ENCODE measurements around the gene FSTL1. TPM values are rescaled to one million over a fixed set of nuclear protein-coding genes. Genes with fewer than 3 reads are reported as not detected.

Gene FSTL1
- total RNA-seq, 5 donors from 2014 or later (not counting 1 experiment from before 2014, with no cell fraction given), result 0.76 to 5.1 (median 1.5) TPM

DNA sequence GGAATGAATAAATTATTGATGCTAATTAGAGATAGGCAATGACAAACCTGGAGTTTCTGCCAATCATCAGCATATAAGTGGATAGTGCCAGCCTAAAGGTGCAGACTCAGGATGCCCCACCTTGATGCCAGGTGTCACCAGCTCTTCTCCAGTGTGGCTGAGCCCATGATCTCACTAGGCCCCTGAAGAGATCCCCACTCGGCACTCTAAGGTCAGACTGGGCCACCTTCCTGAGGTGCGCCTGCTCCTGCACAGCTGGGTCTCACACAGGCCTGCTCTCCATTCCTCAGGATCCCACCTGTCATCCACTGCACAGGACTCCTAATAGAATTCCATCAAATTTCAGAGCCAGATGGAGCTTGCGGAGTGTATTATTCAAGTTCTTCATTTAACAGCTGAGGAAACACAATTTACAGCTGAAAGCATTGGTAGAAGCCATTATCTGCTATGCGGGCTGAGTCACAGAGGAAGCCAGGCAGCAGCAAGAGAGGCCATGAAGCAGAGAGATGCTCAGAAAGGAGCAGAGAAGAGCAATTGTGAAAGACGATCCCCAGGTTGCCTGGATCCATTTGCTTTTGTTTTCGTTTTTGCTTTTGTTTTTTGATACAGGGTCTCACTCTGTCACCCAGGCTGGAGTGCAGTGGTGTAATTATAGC, 25.1 kb upstream of the FSTL1 start:
- H3K4me1 ChIP-seq (ENCODE audit: control insufficient read depth in 1 of 2, extremely low read depth in 1 of 2, insufficient read depth in 2 of 2, low read length in 2 of 2), result no peaks in the 10 kb centered on the region
- H3K27ac ChIP-seq (ENCODE audit: low read length), result no peak overlapping the region
- H3K9me3 ChIP-seq, result no peaks in the 10 kb centered on the region
- no peaks in the 10 kb centered on the region for H3K36me3 ChIP-seq (ENCODE audit: control insufficient read depth in 2 of 2, extremely low read depth in 1 of 2, insufficient read depth in 1 of 2, low read length in 1 of 2)
- ChIA-PET CTCF (no interaction called here), POLR2A (no interaction called here)
- no peaks in the 10 kb centered on the region for H3K9me3 Mint-ChIP-seq
- H3K4me3 Mint-ChIP-seq, result no peak overlapping the region
- H3K27me3 Mint-ChIP-seq, result peaks cover 10% of the 10 kb centered on the region in 2 donors
- WGBS (ENCODE audit: insufficient coverage), result 89% methylated on average over 5 of the region's 6 CpGs
- H3K27me3 ChIP-seq (replicated peaks in 1 of 2; ENCODE audit: control insufficient read depth in 2 of 2, extremely low read depth in 1 of 2, insufficient read depth in 2 of 2, low read length in 1 of 2), result peaks cover 0 to 5% of the 10 kb centered on the region in 2 experiments
- no peaks in the 10 kb centered on the region for H3K4me1 Mint-ChIP-seq
- no peaks in the 10 kb centered on the region for H3K36me3 Mint-ChIP-seq
- no peak overlapping the region for H3K27ac Mint-ChIP-seq
- H3K4me3 ChIP-seq (ENCODE audit: control insufficient read depth in 1 of 2, extremely low read depth in 1 of 2, low read length in 1 of 2), result no peak overlapping the region
- ATAC-seq (replicated peaks in 1 of 4), result no peak
- DNase-seq, result no peak

GRCh38 chr3:120473896-120474675, 23.3 kb upstream of the FSTL1 start:
- Histone ChIP-seq H3K4me3 (ENCODE audit: control insufficient read depth in 1 of 2, extremely low read depth in 1 of 2, low read length in 1 of 2) (no peak overlapping the region), H3K4me1 (ENCODE audit: control insufficient read depth in 1 of 2, extremely low read depth in 1 of 2, insufficient read depth in 2 of 2, low read length in 2 of 2) (no peaks in the 10 kb centered on the region), H3K27ac (ENCODE audit: low read length) (no peak overlapping the region), H3K9me3 (no peaks in the 10 kb centered on the region), H3K27me3 (replicated peaks in 1 of 2; ENCODE audit: control insufficient read depth in 2 of 2, extremely low read depth in 1 of 2, insufficient read depth in 2 of 2, low read length in 1 of 2) (peaks cover 0 to 2% of the 10 kb centered on the region in 2 experiments), H3K36me3 (ENCODE audit: control insufficient read depth in 2 of 2, extremely low read depth in 1 of 2, insufficient read depth in 1 of 2, low read length in 1 of 2) (no peaks in the 10 kb centered on the region)
- Mint-ChIP-seq H3K4me3 (no peak overlapping the region), H3K27ac (no peak overlapping the region), H3K9me3 (no peaks in the 10 kb centered on the region), H3K4me1 (no peaks in the 10 kb centered on the region), H3K36me3 (no peaks in the 10 kb centered on the region), H3K27me3 (peaks cover 14 to 17% of the 10 kb centered on the region in 2 donors)
- ATAC-seq (replicated peaks in 1 of 4) (no peak), DNase-seq (no peak)
- POLR2A ChIA-PET, result no interaction called here
- CTCF ChIA-PET, result no interaction called here
- no CpG with 5 or more reads among the region's 3 CpGs for WGBS (ENCODE audit: insufficient coverage)

DNA sequence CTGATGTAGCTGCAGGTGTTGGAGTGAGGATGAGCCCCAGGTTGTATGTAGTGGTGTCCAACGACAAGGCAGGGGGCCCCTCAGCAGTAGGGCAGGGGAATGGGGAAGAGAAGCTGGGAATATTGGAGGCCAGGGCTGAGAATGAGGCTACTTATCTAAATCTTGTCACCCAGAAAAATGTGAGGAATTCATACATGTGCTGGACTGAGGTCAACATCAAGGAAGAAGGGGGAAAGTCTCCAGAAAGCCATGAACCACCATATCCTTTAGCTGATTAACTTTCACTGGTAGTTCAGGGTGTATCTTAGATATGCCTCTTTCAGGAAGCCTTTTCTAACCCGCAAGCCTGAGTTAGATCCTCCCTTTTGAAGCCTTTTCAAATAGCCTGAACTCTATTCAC, 22.6 kb upstream of the FSTL1 start:
- WGBS (ENCODE audit: insufficient coverage), result 75% methylated on average over 1 of the region's 2 CpGs
- ATAC-seq (replicated peaks in 1 of 4), result no peak
- CTCF ChIA-PET, result no interaction called here
- POLR2A ChIA-PET, result no interaction called here
- H3K4me1 Mint-ChIP-seq, result no peaks in the 10 kb centered on the region
- Histone ChIP-seq H3K9me3 (no peaks in the 10 kb centered on the region), H3K36me3 (ENCODE audit: control insufficient read depth in 2 of 2, extremely low read depth in 1 of 2, insufficient read depth in 1 of 2, low read length in 1 of 2) (no peaks in the 10 kb centered on the region), H3K27me3 (replicated peaks in 1 of 2; ENCODE audit: control insufficient read depth in 2 of 2, extremely low read depth in 1 of 2, insufficient read depth in 2 of 2, low read length in 1 of 2) (peaks cover 0 to 4% of the 10 kb centered on the region in 2 experiments), H3K27ac (ENCODE audit: low read length) (no peak overlapping the region), H3K4me3 (ENCODE audit: control insufficient read depth in 1 of 2, extremely low read depth in 1 of 2, low read length in 1 of 2) (no peak overlapping the region), H3K4me1 (ENCODE audit: control insufficient read depth in 1 of 2, extremely low read depth in 1 of 2, insufficient read depth in 2 of 2, low read length in 2 of 2) (no peaks in the 10 kb centered on the region)
- H3K36me3 Mint-ChIP-seq, result no peaks in the 10 kb centered on the region
- DNase-seq, result no peak
- peaks cover 14 to 17% of the 10 kb centered on the region in 2 donors for H3K27me3 Mint-ChIP-seq
- no peak overlapping the region for H3K4me3 Mint-ChIP-seq
- H3K27ac Mint-ChIP-seq, result no peak overlapping the region
- H3K9me3 Mint-ChIP-seq, result no peaks in the 10 kb centered on the region

DNA sequence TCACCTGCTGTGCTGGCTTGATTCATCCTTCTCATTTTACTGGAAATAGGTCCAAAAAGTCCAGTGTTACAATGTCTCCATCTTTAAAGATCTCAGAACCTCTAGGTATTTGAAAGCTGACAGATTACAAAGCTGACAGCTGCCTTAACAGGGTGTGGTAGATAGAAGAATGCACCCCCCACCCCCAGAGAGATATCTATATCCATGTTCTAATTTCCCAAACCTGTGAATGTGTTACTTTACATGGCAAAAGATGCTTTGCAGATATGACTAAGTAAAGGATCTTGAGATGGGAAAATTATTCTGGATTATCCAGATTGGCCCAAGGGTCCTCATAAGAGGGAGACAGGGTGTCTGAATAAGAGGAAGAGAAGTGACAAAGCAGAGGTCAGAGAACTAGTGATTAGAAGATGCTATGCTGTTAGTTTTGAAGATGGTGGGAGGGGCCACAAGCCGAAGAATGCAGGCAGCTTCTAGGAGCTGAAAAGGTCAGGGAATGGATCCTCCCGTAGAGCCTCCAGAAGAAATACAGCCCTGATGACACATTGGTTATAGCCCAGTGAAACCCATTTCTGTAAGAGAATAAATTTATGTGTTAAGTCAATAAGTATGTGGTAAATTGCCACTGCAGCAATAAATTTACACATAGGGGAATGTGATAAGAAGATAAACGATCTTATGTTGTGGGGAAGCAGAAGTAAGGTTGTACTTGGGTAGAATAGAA, 21.5 kb upstream of the FSTL1 start:
- DNase-seq, result no peak
- peaks cover 0 to 4% of the 10 kb centered on the region in 2 experiments for H3K27me3 ChIP-seq (replicated peaks in 1 of 2; ENCODE audit: control insufficient read depth in 2 of 2, extremely low read depth in 1 of 2, insufficient read depth in 2 of 2, low read length in 1 of 2)
- H3K27ac Mint-ChIP-seq, result no peak overlapping the region
- 67% methylated on average over 2 of the region's 3 CpGs for WGBS (ENCODE audit: insufficient coverage)
- no peak overlapping the region for H3K4me3 ChIP-seq (ENCODE audit: control insufficient read depth in 1 of 2, extremely low read depth in 1 of 2, low read length in 1 of 2)
- CTCF ChIA-PET, result no interaction called here
- peaks cover 18 to 24% of the 10 kb centered on the region in 2 donors for H3K27me3 Mint-ChIP-seq
- no peaks in the 10 kb centered on the region for H3K36me3 Mint-ChIP-seq
- no peaks in the 10 kb centered on the region for H3K4me1 ChIP-seq (ENCODE audit: control insufficient read depth in 1 of 2, extremely low read depth in 1 of 2, insufficient read depth in 2 of 2, low read length in 2 of 2)
- no peak overlapping the region for H3K27ac ChIP-seq (ENCODE audit: low read length)
- no peaks in the 10 kb centered on the region for H3K4me1 Mint-ChIP-seq
- ATAC-seq (replicated peaks in 1 of 4), result no peak
- H3K9me3 ChIP-seq, result no peaks in the 10 kb centered on the region
- no peaks in the 10 kb centered on the region for H3K9me3 Mint-ChIP-seq
- H3K4me3 Mint-ChIP-seq, result no peak overlapping the region
- POLR2A ChIA-PET, result no interaction called here
- H3K36me3 ChIP-seq (ENCODE audit: control insufficient read depth in 2 of 2, extremely low read depth in 1 of 2, insufficient read depth in 1 of 2, low read length in 1 of 2), result no peaks in the 10 kb centered on the region

GRCh38 chr3:120471643-120472042, 20.9 kb upstream of the FSTL1 start:
- DNase-seq (no peak), ATAC-seq (replicated peaks in 1 of 4) (no peak)
- CTCF ChIA-PET, result no interaction called here
- Mint-ChIP-seq H3K36me3 (no peaks in the 10 kb centered on the region), H3K9me3 (no peaks in the 10 kb centered on the region), H3K27me3 (peaks cover 17 to 24% of the 10 kb centered on the region in 2 donors), H3K4me3 (no peak overlapping the region), H3K27ac (no peak overlapping the region), H3K4me1 (no peaks in the 10 kb centered on the region)
- WGBS (ENCODE audit: insufficient coverage), result no CpG with 5 or more reads among the region's 3 CpGs
- H3K9me3 ChIP-seq, result no peaks in the 10 kb centered on the region
- no peak overlapping the region for H3K4me3 ChIP-seq (ENCODE audit: control insufficient read depth in 1 of 2, extremely low read depth in 1 of 2, low read length in 1 of 2)
- H3K4me1 ChIP-seq (ENCODE audit: control insufficient read depth in 1 of 2, extremely low read depth in 1 of 2, insufficient read depth in 2 of 2, low read length in 2 of 2), result no peaks in the 10 kb centered on the region
- no peak overlapping the region for H3K27ac ChIP-seq (ENCODE audit: low read length)
- no peaks in the 10 kb centered on the region for H3K36me3 ChIP-seq (ENCODE audit: control insufficient read depth in 2 of 2, extremely low read depth in 1 of 2, insufficient read depth in 1 of 2, low read length in 1 of 2)
- POLR2A ChIA-PET, result no interaction called here
- H3K27me3 ChIP-seq (replicated peaks in 1 of 2; ENCODE audit: control insufficient read depth in 2 of 2, extremely low read depth in 1 of 2, insufficient read depth in 2 of 2, low read length in 1 of 2), result peaks cover 0 to 4% of the 10 kb centered on the region in 2 experiments

GRCh38 chr3:120470870-120471269, 20.1 kb upstream of the FSTL1 start:
- H3K9me3 ChIP-seq, result no peaks in the 10 kb centered on the region
- Mint-ChIP-seq H3K4me1 (no peaks in the 10 kb centered on the region), H3K27me3 (peaks cover 17 to 24% of the 10 kb centered on the region in 2 donors), H3K36me3 (no peaks in the 10 kb centered on the region), H3K4me3 (no peak overlapping the region), H3K9me3 (no peaks in the 10 kb centered on the region), H3K27ac (no peak overlapping the region)
- H3K27ac ChIP-seq (ENCODE audit: low read length), result no peak overlapping the region
- WGBS (ENCODE audit: insufficient coverage), result 29% methylated on average over 1 of the region's 2 CpGs
- peaks cover 0 to 4% of the 10 kb centered on the region in 2 experiments for H3K27me3 ChIP-seq (replicated peaks in 1 of 2; ENCODE audit: control insufficient read depth in 2 of 2, extremely low read depth in 1 of 2, insufficient read depth in 2 of 2, low read length in 1 of 2)
- CTCF ChIA-PET, result no interaction called here
- no peaks in the 10 kb centered on the region for H3K36me3 ChIP-seq (ENCODE audit: control insufficient read depth in 2 of 2, extremely low read depth in 1 of 2, insufficient read depth in 1 of 2, low read length in 1 of 2)
- H3K4me1 ChIP-seq (ENCODE audit: control insufficient read depth in 1 of 2, extremely low read depth in 1 of 2, insufficient read depth in 2 of 2, low read length in 2 of 2), result no peaks in the 10 kb centered on the region
- DNase-seq (no peak), ATAC-seq (replicated peaks in 1 of 4) (no peak)
- POLR2A ChIA-PET, result no interaction called here
- H3K4me3 ChIP-seq (ENCODE audit: control insufficient read depth in 1 of 2, extremely low read depth in 1 of 2, low read length in 1 of 2), result no peak overlapping the region

All from T-cell (primary cell).